Umbilical cord (tissue), 2 donors: ENCODE results near the gene WNT1. TPM values are rescaled to one million over a fixed set of nuclear protein-coding genes. Genes with fewer than 3 reads are reported as not detected.

Source experiments
- DNase-seq: peaks from one replicate; pipeline ENCODE4 v3.0.0-alpha.2; 2015; ENCODE audit warnings: low spot score
- total RNA-seq: library from RNA; depleted of rRNA; stranded (reverse); fragments of >200 nt; gene quantifications from one replicate; pipeline ENCODE4 v1.2.3, GENCODE V29; 2014; ENCODE audit warnings: low replicate concordance; ENCODE audit not compliant: insufficient read depth

Gene WNT1
- total RNA-seq, 1 donor from 2014 or later: not detected

- DNase-seq: no peak
Observed at GRCh38 chr12:49000346-49000745, 22.2 kb downstream of the WNT1 start.

GRCh38 chr12:49008943-49009342 is 30.8 kb downstream of the WNT1 start:
- DNase-seq: no peak

GRCh38 chr12:49010092-49010668 is 32.1 kb downstream of the WNT1 start:
- DNase-seq: no peak

GRCh38 chr12:49012739-49013138 is 34.6 kb downstream of the WNT1 start:
- DNase-seq: no peak

- DNase-seq: no peak
Observed at GRCh38 chr12:49013428-49013827, 35.3 kb downstream of the WNT1 start.

GRCh38 chr12:49014547-49014946 is 36.4 kb downstream of the WNT1 start:
- peak; percentile 30 for DNase-seq

GRCh38 chr12:49015196-49015595 is 37.1 kb downstream of the WNT1 start:
- DNase-seq: no peak

GRCh38 chr12:49017891-49018260 is 39.8 kb downstream of the WNT1 start:
- no peak for DNase-seq

GRCh38 chr12:49018261-49019119 is 40.4 kb downstream of the WNT1 start, which contains the start of gene PRKAG1:
TSS of gene PRKAG1 (minus strand) at chr12:49018776. CDS start at chr12:49018740, 36 bp downstream.
- peak; percentile 98 for DNase-seq

GRCh38 chr12:49019120-49019430 is 41.0 kb downstream of the WNT1 start:
- no peak for DNase-seq

GRCh38 chr12:49019443-49020324 is 41.6 kb downstream of the WNT1 start:
- no peak for DNase-seq

GRCh38 chr12:49020441-49020840 is 42.3 kb downstream of the WNT1 start:
- DNase-seq: no peak

- no peak for DNase-seq
Observed at GRCh38 chr12:49021292-49021915, 43.3 kb downstream of the WNT1 start.

GRCh38 chr12:49022558-49023178 is 44.5 kb downstream of the WNT1 start:
- DNase-seq: no peak

GRCh38 chr12:49023812-49024211 is 45.7 kb downstream of the WNT1 start:
- DNase-seq: no peak

- DNase-seq: no peak
Observed at GRCh38 chr12:49024543-49024942, 46.4 kb downstream of the WNT1 start.

- no peak for DNase-seq
Observed at GRCh38 chr12:49025463-49025862, 47.3 kb downstream of the WNT1 start.

- DNase-seq: no peak
Observed at GRCh38 chr12:49026101-49026500, 48.0 kb downstream of the WNT1 start.

GRCh38 chr12:49026678-49027480 is 48.8 kb downstream of the WNT1 start:
- DNase-seq: no peak

- no peak for DNase-seq
Observed at GRCh38 chr12:49027846-49028555, 49.9 kb downstream of the WNT1 start.
